Keratinocyte (primary cell): ENCODE data around the gene SHD. TPM values are rescaled to one million over a fixed set of nuclear protein-coding genes. Genes with fewer than 3 reads are reported as not detected.
A peak's percentile ranks its signal among the peaks of the same experiment; 100 is the strongest.

Experiments used
- DNase-seq: peaks from one replicate; pipeline ENCODE4 v3.0.0-alpha.2; 2011; ENCODE audit warnings: low read depth, missing footprints, low spot score
- FAIRE-seq: peaks from 2 replicates; lab custom pipeline; 2011; peaks lifted over from hg19 to GRCh38; lab: Jason Lieb, UNC
- H2AFZ ChIP-seq: 2 replicates; pipeline ENCODE4 v1.6.0; 2012; ENCODE audit warnings: low read length, control low read depth, inconsistent platforms; ENCODE audit not compliant: control insufficient read depth
- H3K27ac ChIP-seq: 2 replicates; pipeline ENCODE4 v1.5.1; 2011; ENCODE audit warnings: low read length; ENCODE audit not compliant: control insufficient read depth, insufficient read depth
- H3K27me3 ChIP-seq: 3 replicates; pipeline ENCODE4 v1.6.0; 2011; ENCODE audit warnings: low read length; ENCODE audit not compliant: control insufficient read depth, insufficient read depth; ENCODE audit errors: extremely low read depth
- H3K36me3 ChIP-seq, 2 experiments: 2 replicates in 1 of 2; 3 replicates in 1 of 2; pipeline ENCODE4 v1.5.1; 2011; ENCODE audit warnings: low read length in 2 of 2, mild to moderate bottlenecking in 1 of 2; ENCODE audit not compliant: control insufficient read depth in 2 of 2, insufficient read depth in 2 of 2; ENCODE audit errors: extremely low read depth in 1 of 2
- H3K4me1 ChIP-seq: 3 replicates; pipeline ENCODE4 v1.5.1; 2011; ENCODE audit warnings: low read length; ENCODE audit not compliant: control insufficient read depth, insufficient read depth; ENCODE audit errors: extremely low read depth
- H3K4me2 ChIP-seq: 3 replicates; pipeline ENCODE4 v1.6.0; 2011; ENCODE audit warnings: low read depth, low read length; ENCODE audit not compliant: control insufficient read depth, insufficient read depth; ENCODE audit errors: extremely low read depth
- H3K4me3 ChIP-seq, 3 experiments: fragments of 200-600 bp in 1 of 3; sonication (generic) in 1 of 3; 2 replicates in 2 of 3; 3 replicates in 1 of 3; pipeline ENCODE4 v1.5.1; 2011 to 2016; ENCODE audit warnings: low read length in 3 of 3, mild to moderate bottlenecking in 3 of 3, control low read depth in 2 of 3, inconsistent platforms in 1 of 3, low read depth in 1 of 3, mixed read lengths in 1 of 3, mixed run types in 1 of 3, moderate library complexity in 1 of 3; ENCODE audit not compliant: control insufficient read depth in 2 of 3, insufficient read depth in 2 of 3; ENCODE audit errors: extremely low read depth in 1 of 3
- H3K79me2 ChIP-seq: 2 replicates; pipeline ENCODE4 v1.6.0; 2012; ENCODE audit warnings: low read length; ENCODE audit not compliant: control insufficient read depth, insufficient read depth
- H3K9ac ChIP-seq: 3 replicates; pipeline ENCODE4 v1.6.0; 2011; ENCODE audit warnings: low read length; ENCODE audit not compliant: control insufficient read depth, insufficient read depth; ENCODE audit errors: extremely low read depth
- H3K9me1 ChIP-seq: 3 replicates; pipeline ENCODE4 v1.6.0; 2011; ENCODE audit warnings: low read length; ENCODE audit not compliant: control insufficient read depth, insufficient read depth; ENCODE audit errors: extremely low read depth
- H3K9me3 ChIP-seq: 2 replicates; pipeline ENCODE4 v1.5.1; 2012; ENCODE audit warnings: low read depth, low read length; ENCODE audit not compliant: control insufficient read depth
- H4K20me1 ChIP-seq: 3 replicates; pipeline ENCODE4 v1.6.0; 2011; ENCODE audit warnings: low read length; ENCODE audit not compliant: control insufficient read depth, insufficient read depth; ENCODE audit errors: extremely low read depth
- EZH2 ChIP-seq: IDR thresholded peaks from one replicate; pipeline ENCODE4 v1.6.1; 2012; ENCODE audit warnings: inconsistent platforms, mild to moderate bottlenecking, low read length, moderate library complexity
- dilution Hi-C: fragments of 300-500 bp; cut with MboI; formaldehyde crosslinking; loops from one replicate; pipeline ENCODE4 v1.7.0; 2020; ENCODE audit warnings: low sequenced_read_pairs; ENCODE audit not compliant: extremely low pct_ligation_motif_present
- polyA plus RNA-seq, 5 experiments: library from polyadenylated mRNA; depleted of rRNA in 3 of 5; stranded (reverse) in 3 of 5; stranded (forward) in 1 of 5; unstranded in 1 of 5; fragments of >200 nt; gene quantifications; 1 replicate in 1 of 5; 2 replicates in 3 of 5; 3 replicates in 1 of 5; pipeline versions ENCODE4 v1.2.1 to v1.2.3, GENCODE V29; 2011 to 2012; ENCODE audit warnings: missing spikeins in 2 of 5, low read depth in 1 of 5, low replicate concordance in 1 of 5
- TF ChIP-seq, protein P1 (sequence below), 3 experiments: IDR thresholded peaks in 1 of 3; conservative IDR thresholded peaks in 1 of 3; optimal IDR thresholded peaks in 1 of 3; 2 replicates in 2 of 3; 3 replicates in 1 of 3; pipeline versions ENCODE3 to v1.5.1; 2011; ENCODE audit warnings: low read length in 3 of 3, mild to moderate bottlenecking in 3 of 3, moderate library complexity in 2 of 3, control low read depth in 1 of 3, inconsistent platforms in 1 of 3; ENCODE audit not compliant: insufficient read depth in 2 of 3; ENCODE audit errors: extremely low read depth in 1 of 3

SHD gene
- polyA plus RNA-seq, 1 donor (not counting 4 experiments of a cell fraction or from before 2014, with no cell fraction given), result not detected

DNA sequence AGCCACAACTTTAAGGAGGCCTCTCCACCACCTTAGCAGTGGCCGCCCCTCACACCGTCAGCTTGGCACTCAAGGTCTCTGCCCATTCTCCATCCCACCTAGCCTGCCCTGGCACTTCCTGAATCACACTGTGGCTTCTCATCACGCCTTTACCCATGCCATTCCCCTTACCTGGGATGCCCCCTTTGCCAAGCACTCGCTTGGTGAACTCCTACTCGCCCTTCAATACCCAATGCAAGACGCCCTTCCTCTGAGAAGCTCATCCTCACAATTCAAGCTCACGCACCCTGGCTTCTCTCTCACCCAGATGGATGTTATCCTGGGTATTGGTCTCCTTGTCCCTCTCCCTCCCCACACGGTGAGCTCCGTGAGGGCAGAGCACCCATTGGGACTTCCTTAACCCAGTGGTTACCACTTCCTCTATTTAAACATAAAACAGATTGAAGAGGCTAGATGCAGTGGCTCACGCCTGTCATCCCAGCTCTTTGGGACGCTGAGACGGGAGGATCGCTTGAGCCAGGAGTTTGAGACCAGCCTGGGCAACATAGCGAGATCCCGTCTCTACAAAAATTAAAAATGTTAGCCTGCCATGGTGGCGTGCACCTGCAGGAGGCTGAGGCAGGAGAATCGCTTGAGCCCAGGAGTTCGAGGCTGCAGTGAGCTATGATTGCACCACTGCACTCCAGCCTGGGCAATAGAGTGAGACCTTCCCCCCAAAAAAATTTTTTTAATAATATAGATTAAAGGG lies 12.6 kb upstream of the SHD start:
- Histone ChIP-seq H4K20me1 (peaks cover 3% of the 10 kb centered on the region), H2AFZ (no peak overlapping the region), H3K9me1 (no peaks in the 10 kb centered on the region), H3K9me3 (no peaks in the 10 kb centered on the region), H3K9ac (no peak overlapping the region), H3K27me3 (no peaks in the 10 kb centered on the region), H3K27ac (no peak overlapping the region), H3K79me2 (no peaks in the 10 kb centered on the region), H3K36me3 (peaks cover 15% of the 10 kb centered on the region in 2 experiments), H3K4me3 (no peak overlapping the region), H3K4me2 (no peak overlapping the region), H3K4me1 (no peaks in the 10 kb centered on the region)
- DNase-seq, result no peak
- TF ChIP-seq, protein P1, sequence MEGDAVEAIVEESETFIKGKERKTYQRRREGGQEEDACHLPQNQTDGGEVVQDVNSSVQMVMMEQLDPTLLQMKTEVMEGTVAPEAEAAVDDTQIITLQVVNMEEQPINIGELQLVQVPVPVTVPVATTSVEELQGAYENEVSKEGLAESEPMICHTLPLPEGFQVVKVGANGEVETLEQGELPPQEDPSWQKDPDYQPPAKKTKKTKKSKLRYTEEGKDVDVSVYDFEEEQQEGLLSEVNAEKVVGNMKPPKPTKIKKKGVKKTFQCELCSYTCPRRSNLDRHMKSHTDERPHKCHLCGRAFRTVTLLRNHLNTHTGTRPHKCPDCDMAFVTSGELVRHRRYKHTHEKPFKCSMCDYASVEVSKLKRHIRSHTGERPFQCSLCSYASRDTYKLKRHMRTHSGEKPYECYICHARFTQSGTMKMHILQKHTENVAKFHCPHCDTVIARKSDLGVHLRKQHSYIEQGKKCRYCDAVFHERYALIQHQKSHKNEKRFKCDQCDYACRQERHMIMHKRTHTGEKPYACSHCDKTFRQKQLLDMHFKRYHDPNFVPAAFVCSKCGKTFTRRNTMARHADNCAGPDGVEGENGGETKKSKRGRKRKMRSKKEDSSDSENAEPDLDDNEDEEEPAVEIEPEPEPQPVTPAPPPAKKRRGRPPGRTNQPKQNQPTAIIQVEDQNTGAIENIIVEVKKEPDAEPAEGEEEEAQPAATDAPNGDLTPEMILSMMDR (optimal IDR thresholded peaks at IDR 0.05 in 1 of 3, IDR thresholded peaks at IDR 0.05 in 1 of 3, conservative IDR thresholded peaks at IDR 0.05 in 1 of 3; ENCODE audit: extremely low read depth in 1 of 3, insufficient read depth in 2 of 3, low read length in 3 of 3), result no peak
- no peak for TF ChIP-seq EZH2
- dilution Hi-C loops, result no loop called here
- FAIRE-seq, result no peak

- DNase-seq (no peak), FAIRE-seq (no peak)
- no peaks in the 10 kb centered on the region for H3K27me3 ChIP-seq
- H4K20me1 ChIP-seq, result peaks cover 3% of the 10 kb centered on the region
- no peak for TF ChIP-seq EZH2
- TF ChIP-seq, protein P1 (optimal IDR thresholded peaks at IDR 0.05 in 1 of 3, IDR thresholded peaks at IDR 0.05 in 1 of 3, conservative IDR thresholded peaks at IDR 0.05 in 1 of 3; ENCODE audit: extremely low read depth in 1 of 3, insufficient read depth in 2 of 3, low read length in 3 of 3), result peak; percentile 66 to 85 (median 83)
- H3K36me3 ChIP-seq, result peaks cover 14 to 15% of the 10 kb centered on the region in 2 experiments
- H2AFZ ChIP-seq, result no peak overlapping the region
- H3K79me2 ChIP-seq, result no peaks in the 10 kb centered on the region
- H3K9me3 ChIP-seq, result peaks cover 1% of the 10 kb centered on the region
- no peak overlapping the region for H3K4me2 ChIP-seq
- H3K9ac ChIP-seq, result no peak overlapping the region
- dilution Hi-C loops, result no loop called here
- H3K9me1 ChIP-seq, result no peaks in the 10 kb centered on the region
- H3K4me3 ChIP-seq, result no peak overlapping the region
- no peaks in the 10 kb centered on the region for H3K4me1 ChIP-seq
- no peak overlapping the region for H3K27ac ChIP-seq
Measured at GRCh38 chr19:4267101-4267900, 11.8 kb upstream of the SHD start.
